TTC549 (cell line): ENCODE measurements around the gene RANBP10.

ENCODE experiments used
- FAIRE-seq: peaks from 2 replicates; lab custom pipeline; 2012; peaks lifted over from hg19 to GRCh38; lab: Jason Lieb, UNC

RANBP10 gene

GRCh38 chr16:67741118-67741517, 65.2 kb downstream of the RANBP10 start:
- FAIRE-seq = no peak

GRCh38 chr16:67740391-67740790, 66.0 kb downstream of the RANBP10 start:
- FAIRE-seq = no peak

GRCh38 chr16:67736858-67737257, 69.5 kb downstream of the RANBP10 start:
- FAIRE-seq = no peak

- FAIRE-seq = no peak
Measured at GRCh38 chr16:67734731-67735201, 71.6 kb downstream of the RANBP10 start.

GRCh38 chr16:67733734-67734470, 72.5 kb downstream of the RANBP10 start:
- no peak for FAIRE-seq

- FAIRE-seq = no peak
Measured at GRCh38 chr16:67731753-67732095, 74.6 kb downstream of the RANBP10 start.

GRCh38 chr16:67731071-67731752, 75.1 kb downstream of the RANBP10 start:
- no peak for FAIRE-seq

- no peak for FAIRE-seq
Measured at GRCh38 chr16:67730326-67730725, 76.0 kb downstream of the RANBP10 start.

- no peak for FAIRE-seq
Measured at GRCh38 chr16:67729636-67730248, 76.6 kb downstream of the RANBP10 start.

GRCh38 chr16:67727521-67728485, 78.6 kb downstream of the RANBP10 start:
- no peak for FAIRE-seq

GRCh38 chr16:67726106-67727034, 80.0 kb downstream of the RANBP10 start:
- no peak for FAIRE-seq

GRCh38 chr16:67723911-67724305, 82.5 kb downstream of the RANBP10 start:
- no peak for FAIRE-seq

- no peak for FAIRE-seq
Measured at GRCh38 chr16:67723151-67723910, 83.0 kb downstream of the RANBP10 start.

- FAIRE-seq = no peak
Measured at GRCh38 chr16:67720236-67720635, 86.1 kb downstream of the RANBP10 start.

- FAIRE-seq = no peak
Measured at GRCh38 chr16:67719778-67720144, 86.6 kb downstream of the RANBP10 start.

GRCh38 chr16:67719048-67719777, 87.1 kb downstream of the RANBP10 start, which contains the start of gene GFOD2:
Gene GFOD2, minus strand, starts transcription at chr16:67719316. Its CDS starts 33,601 bp downstream, at chr16:67685715.
- FAIRE-seq = no peak

- no peak for FAIRE-seq
Measured at GRCh38 chr16:67718668-67719047, 87.7 kb downstream of the RANBP10 start.

- FAIRE-seq = no peak
Measured at GRCh38 chr16:67716097-67716496, 90.3 kb downstream of the RANBP10 start.

GRCh38 chr16:67714522-67714921, 91.8 kb downstream of the RANBP10 start:
- no peak for FAIRE-seq
